Upper lobe of left lung (tissue), 6 donors: ENCODE data around the gene WWC1. TPM values are rescaled to one million over a fixed set of nuclear protein-coding genes. Genes with fewer than 3 reads are reported as not detected.
A peak's percentile ranks its signal among the peaks of the same experiment; 100 is the strongest.

Source experiments
- ATAC-seq, 2 donors: fragments of 200-7000 bp; cut with Tn5 transposase; one replicate each; pipeline ENCODE4 v1.9.1; 2022; ENCODE audit warnings: mild to moderate bottlenecking in 2 of 2, moderate library complexity in 2 of 2; ENCODE audit not compliant: low FRiP score in 2 of 2
- DNase-seq, 2 donors: peaks; one replicate each; pipeline ENCODE4 v3.0.0-alpha.2; 2019 to 2020
- H3K27ac ChIP-seq, 4 donors: fragments of 200-600 bp; sonication (generic); one replicate each; pipeline ENCODE4 v1.5.1; 2016 to 2019
- H3K27me3 ChIP-seq, 4 donors: fragments of 200-600 bp; sonication (generic); one replicate each; pipeline ENCODE4 v1.5.1; 2017 to 2019
- H3K36me3 ChIP-seq, 4 donors: fragments of 200-600 bp; sonication (generic); one replicate each; pipeline ENCODE4 v1.5.1; 2016 to 2019
- H3K4me1 ChIP-seq, 4 donors: fragments of 200-600 bp; sonication (generic); one replicate each; pipeline ENCODE4 v1.5.1; 2018 to 2019
- H3K4me3 ChIP-seq, 4 donors: fragments of 200-600 bp; sonication (generic); one replicate each; pipeline ENCODE4 v1.5.1; 2017 to 2019; ENCODE audit warnings: mild to moderate bottlenecking in 2 of 4, moderate library complexity in 1 of 4
- H3K9me3 ChIP-seq, 4 donors: fragments of 200-600 bp; sonication (generic); one replicate each; pipeline ENCODE4 v1.5.1; 2018 to 2019
- EP300 ChIP-seq, 4 donors: sonication (generic); formaldehyde crosslinking; IDR thresholded peaks; one replicate each; pipeline ENCODE4 v1.5.1; 2017; ENCODE audit warnings: antibody characterized with exemption in 4 of 4, control low read depth in 2 of 4
- POLR2A ChIP-seq, 4 donors: fragments of 450-650 bp; IDR thresholded peaks; one replicate each; pipeline ENCODE4 v1.5.1; 2016 to 2017; ENCODE audit warnings: antibody characterized with exemption in 4 of 4, mild to moderate bottlenecking in 2 of 4
- POLR2AphosphoS5 ChIP-seq, 2 donors: sonication (generic); formaldehyde crosslinking; IDR thresholded peaks; one replicate each; pipeline ENCODE4 v1.5.1; 2017; ENCODE audit warnings: antibody characterized with exemption in 2 of 2
- WGBS, 2 donors: methylation state at CpG; one replicate each; pipeline ENCODE4 v1.1.5; 2017 to 2018; 5-methylcytosine and 5-hydroxymethylcytosine counted together
- total RNA-seq, 6 donors: library from RNA; depleted of rRNA in 4 of 6; stranded (reverse); fragments of >200 nt in 4 of 6; gene quantifications; one replicate each; pipeline versions ENCODE4 v1.1.0 to v1.2.1, GENCODE V29; 2016 to 2021
- TF ChIP-seq, protein P1 (sequence below), 6 experiments: fragments of 450-650 bp in 4 of 6; fragments of 200-600 bp in 2 of 6; sonication (generic) in 2 of 6; IDR thresholded peaks; one replicate each; pipeline ENCODE4 v1.5.1; 2016 to 2019; ENCODE audit warnings: antibody characterized with exemption in 6 of 6
- donor health status: DM: no; HTN: no; CAD: no; lungs with moderate emphysema.
- donor health status: DM: no; HTN: yes; CAD: no; lungs with severe emphysema.

WWC1 gene
- total RNA-seq, 6 donors from 2014 or later: 64.9 to 99.1 (median 86.4) TPM

DNA sequence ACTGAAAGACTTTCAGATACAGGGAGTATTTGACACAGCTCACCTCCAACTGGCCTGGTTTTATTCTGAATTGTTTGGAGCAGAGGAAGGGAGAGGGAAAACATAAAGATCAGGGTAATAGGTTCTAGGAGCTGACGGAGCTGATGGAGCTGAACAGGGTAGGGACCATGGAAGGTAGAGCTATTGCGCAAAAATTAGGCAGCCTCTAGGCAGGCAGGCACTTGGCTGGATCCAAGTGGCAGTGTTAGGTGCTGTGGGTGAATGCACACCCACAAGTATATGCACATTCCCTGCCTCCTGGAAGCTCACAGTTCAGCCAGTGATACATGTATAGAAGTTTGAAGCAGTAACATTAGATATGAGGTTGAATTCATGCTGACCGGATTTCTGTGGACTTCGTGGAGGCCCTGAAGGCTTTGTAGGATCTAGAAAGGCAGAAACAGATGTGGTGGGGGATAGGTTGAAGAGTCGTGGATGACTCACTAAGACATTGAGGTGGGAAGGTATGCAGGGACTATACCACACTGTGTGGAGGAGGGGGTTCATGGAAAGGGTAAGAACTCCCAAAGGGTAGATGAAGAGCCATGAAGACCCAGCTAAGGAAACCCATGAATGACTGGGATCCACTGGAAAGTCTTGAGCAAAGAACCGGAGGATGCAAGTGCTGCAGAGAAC lies 50.8 kb downstream of the WWC1 start:
- Histone ChIP-seq H3K27me3 (no peaks in the 10 kb centered on the region), H3K4me3 (no peak overlapping the region), H3K9me3 (no peaks in the 10 kb centered on the region), H3K36me3 (no peaks in the 10 kb centered on the region), H3K4me1 (peaks cover 0 to 15% (median 2%) of the 10 kb centered on the region in 4 donors), H3K27ac (no peak overlapping the region)
- DNase-seq (no peak), ATAC-seq (no peak)
- TF ChIP-seq POLR2AphosphoS5 (IDR thresholded peaks at IDR 0.05) (no peak), EP300 (IDR thresholded peaks at IDR 0.05) (no peak), POLR2A (IDR thresholded peaks at IDR 0.05) (no peak)
- TF ChIP-seq, protein P1, sequence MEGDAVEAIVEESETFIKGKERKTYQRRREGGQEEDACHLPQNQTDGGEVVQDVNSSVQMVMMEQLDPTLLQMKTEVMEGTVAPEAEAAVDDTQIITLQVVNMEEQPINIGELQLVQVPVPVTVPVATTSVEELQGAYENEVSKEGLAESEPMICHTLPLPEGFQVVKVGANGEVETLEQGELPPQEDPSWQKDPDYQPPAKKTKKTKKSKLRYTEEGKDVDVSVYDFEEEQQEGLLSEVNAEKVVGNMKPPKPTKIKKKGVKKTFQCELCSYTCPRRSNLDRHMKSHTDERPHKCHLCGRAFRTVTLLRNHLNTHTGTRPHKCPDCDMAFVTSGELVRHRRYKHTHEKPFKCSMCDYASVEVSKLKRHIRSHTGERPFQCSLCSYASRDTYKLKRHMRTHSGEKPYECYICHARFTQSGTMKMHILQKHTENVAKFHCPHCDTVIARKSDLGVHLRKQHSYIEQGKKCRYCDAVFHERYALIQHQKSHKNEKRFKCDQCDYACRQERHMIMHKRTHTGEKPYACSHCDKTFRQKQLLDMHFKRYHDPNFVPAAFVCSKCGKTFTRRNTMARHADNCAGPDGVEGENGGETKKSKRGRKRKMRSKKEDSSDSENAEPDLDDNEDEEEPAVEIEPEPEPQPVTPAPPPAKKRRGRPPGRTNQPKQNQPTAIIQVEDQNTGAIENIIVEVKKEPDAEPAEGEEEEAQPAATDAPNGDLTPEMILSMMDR (IDR thresholded peaks at IDR 0.05): no peak
- 80 to 87% methylated on average over 6 of the region's 6 CpGs for WGBS, 2 donors

DNA sequence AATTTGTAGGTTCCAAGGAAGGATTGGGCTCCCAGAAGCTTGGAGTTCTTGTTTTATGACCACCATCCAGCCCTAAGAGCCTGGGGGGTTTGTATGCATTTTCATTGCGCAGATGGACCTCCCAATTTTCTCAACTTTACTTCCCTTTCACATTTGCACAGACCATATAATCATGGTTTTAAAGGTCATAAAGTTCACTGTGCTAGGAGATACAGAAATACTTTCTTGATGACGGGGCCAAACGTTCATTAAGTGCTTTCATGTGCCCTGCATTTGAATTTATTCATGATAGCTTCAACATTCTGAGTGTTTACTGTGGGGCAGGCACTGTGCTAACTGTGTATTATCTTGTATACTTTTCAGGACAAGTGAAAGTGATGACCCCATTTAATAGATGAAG lies 51.5 kb downstream of the WWC1 start:
- no peaks in the 10 kb centered on the region for H3K27me3 ChIP-seq

DNA sequence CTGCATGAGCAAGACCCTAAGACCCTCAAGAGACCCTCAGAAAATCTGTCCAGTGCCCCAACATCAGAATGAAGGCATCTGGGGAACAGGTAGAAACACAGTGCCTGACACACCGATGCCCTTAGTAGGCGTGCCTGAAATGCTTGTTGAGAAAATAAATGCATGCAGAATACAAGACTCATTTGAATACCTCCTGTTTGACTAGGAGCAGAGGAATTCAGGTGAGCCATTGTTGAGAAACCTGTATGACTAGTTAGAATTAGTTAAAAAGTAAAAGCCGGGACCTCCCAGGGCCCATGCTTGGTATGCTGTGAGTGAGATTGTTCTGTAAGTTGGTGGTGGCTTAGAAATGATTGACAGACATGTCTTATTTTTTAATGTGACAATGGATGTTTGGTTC lies 55.0 kb downstream of the WWC1 start:
- Histone ChIP-seq H3K27ac (peak overlapping the region in 3 of 4 donors; percentile 23 to 52 (median 34)), H3K27me3 (no peaks in the 10 kb centered on the region), H3K4me1 (peaks cover 7 to 38% (median 12%) of the 10 kb centered on the region in 4 donors), H3K9me3 (no peaks in the 10 kb centered on the region), H3K4me3 (no peak overlapping the region), H3K36me3 (no peaks in the 10 kb centered on the region)
- DNase-seq (peak in 1 of 2 donors; percentile 34), ATAC-seq (peak in 1 of 2 donors; percentile 54)
- WGBS, 2 donors: 59 to 73% methylated on average over 3 of the region's 3 CpGs
- TF ChIP-seq EP300 (IDR thresholded peaks at IDR 0.05) (no peak), POLR2A (IDR thresholded peaks at IDR 0.05) (no peak), POLR2AphosphoS5 (IDR thresholded peaks at IDR 0.05) (no peak)
- TF ChIP-seq, protein P1 (IDR thresholded peaks at IDR 0.05): no peak

More for the DNA sequence above, 51.5 kb downstream of the WWC1 start:
- Histone ChIP-seq H3K4me1 (peaks cover 4 to 22% (median 7%) of the 10 kb centered on the region in 4 donors), H3K36me3 (no peaks in the 10 kb centered on the region), H3K27ac (no peak overlapping the region), H3K9me3 (no peaks in the 10 kb centered on the region), H3K4me3 (no peak overlapping the region)
- TF ChIP-seq EP300 (IDR thresholded peaks at IDR 0.05) (no peak), POLR2A (IDR thresholded peaks at IDR 0.05) (no peak), POLR2AphosphoS5 (IDR thresholded peaks at IDR 0.05) (no peak)
- TF ChIP-seq, protein P1 (IDR thresholded peaks at IDR 0.05): no peak
- WGBS, 2 donors: 74 to 75% methylated on average over 3 of the region's 3 CpGs
- ATAC-seq (no peak), DNase-seq (no peak)

GRCh38 chr5:168347368-168348083 lies 56.1 kb downstream of the WWC1 start:
- H3K4me1 ChIP-seq: peaks cover 7 to 38% (median 12%) of the 10 kb centered on the region in 4 donors
- TF ChIP-seq EP300 (IDR thresholded peaks at IDR 0.05): no peak
- TF ChIP-seq POLR2AphosphoS5 (IDR thresholded peaks at IDR 0.05): no peak
- TF ChIP-seq, protein P1 (IDR thresholded peaks at IDR 0.05): no peak
- TF ChIP-seq POLR2A (IDR thresholded peaks at IDR 0.05): no peak
- ATAC-seq (no peak), DNase-seq (no peak)
- H3K27me3 ChIP-seq: no peaks in the 10 kb centered on the region
- H3K4me3 ChIP-seq: no peak overlapping the region
- H3K27ac ChIP-seq: peak overlapping the region in 3 of 4 donors; percentile 34 to 52 (median 35)
- H3K9me3 ChIP-seq: no peaks in the 10 kb centered on the region
- WGBS, 2 donors: 70 to 75% methylated on average over 8 of the region's 8 CpGs
- H3K36me3 ChIP-seq: no peaks in the 10 kb centered on the region
